GM06990 (cell line): ENCODE results near the gene RHOG.

ENCODE experiments used
- DNase-seq: peaks from one replicate; pipeline ENCODE4 v3.0.0-alpha.2; 2011; ENCODE audit not compliant: insufficient read length; ENCODE audit errors: extremely low read depth
- H3K27me3 ChIP-seq: replicated peaks from 2 replicates; pipeline ENCODE4 v1.6.0; 2011; ENCODE audit warnings: low read length; ENCODE audit not compliant: control insufficient read depth, insufficient read depth
- H3K36me3 ChIP-seq: 2 replicates; pipeline ENCODE4 v1.5.1; 2011; ENCODE audit warnings: low read length; ENCODE audit not compliant: control insufficient read depth, insufficient read depth
- H3K4me3 ChIP-seq: replicated peaks from 2 replicates; pipeline ENCODE4 v1.5.1; 2011; ENCODE audit warnings: low read depth, mild to moderate bottlenecking, control low read depth, low read length
- CTCF ChIP-seq: IDR thresholded peaks from 2 replicates; pipeline ENCODE4 v1.5.1; 2011; ENCODE audit warnings: low read length, control low read depth, mild to moderate bottlenecking, inconsistent platforms; ENCODE audit not compliant: insufficient read depth, poor library complexity, severe bottlenecking

Gene RHOG

DNA sequence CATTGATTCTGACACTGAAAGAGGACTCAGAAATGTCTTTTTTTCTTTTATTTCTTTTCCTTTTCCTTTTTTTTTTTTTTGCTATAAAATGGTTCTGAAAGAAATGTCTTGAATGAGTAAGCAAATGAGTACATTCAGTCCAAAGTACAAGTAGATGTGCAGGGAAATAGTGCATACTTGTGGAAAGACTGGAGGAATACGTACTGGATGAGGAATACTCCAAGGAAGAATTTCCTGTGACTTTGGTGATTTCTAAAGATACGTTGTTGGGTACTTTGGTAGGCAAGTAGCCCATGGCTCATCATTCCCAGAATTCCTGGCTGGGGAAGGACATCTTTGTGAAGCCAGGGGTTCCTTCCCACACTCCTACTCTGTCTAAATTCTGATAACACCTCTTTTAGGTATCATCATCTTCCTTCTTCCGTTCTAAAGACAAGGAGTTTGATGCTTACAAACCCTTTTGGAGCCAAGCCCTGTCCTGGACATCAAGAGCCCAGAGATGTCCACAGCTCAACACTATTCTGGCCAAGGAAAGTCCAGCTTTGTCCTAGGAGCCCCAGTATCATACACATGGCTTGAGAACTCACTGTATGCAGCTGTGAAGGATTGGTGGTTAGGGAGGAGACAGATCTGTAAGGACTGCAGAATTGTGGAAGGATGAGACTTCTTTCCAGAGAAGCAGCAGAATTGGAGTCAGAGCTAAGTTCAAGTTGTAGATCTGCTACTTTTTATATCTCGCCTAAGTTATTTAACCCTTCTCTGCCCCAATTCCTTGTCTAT lies 38.6 kb downstream of the RHOG start:
- Histone ChIP-seq H3K36me3 (no peaks in the 10 kb centered on the region), H3K4me3 (no peak overlapping the region), H3K27me3 (no peaks in the 10 kb centered on the region)
- no peak for DNase-seq
- TF ChIP-seq CTCF = no peak

GRCh38 chr11:3799873-3800272 lies 40.9 kb downstream of the RHOG start:
- DNase-seq = no peak
- Histone ChIP-seq H3K27me3 (no peaks in the 10 kb centered on the region), H3K4me3 (no peak overlapping the region), H3K36me3 (no peaks in the 10 kb centered on the region)
- no peak for TF ChIP-seq CTCF

GRCh38 chr11:3799143-3799542 lies 41.6 kb downstream of the RHOG start:
- no peak for TF ChIP-seq CTCF

DNA sequence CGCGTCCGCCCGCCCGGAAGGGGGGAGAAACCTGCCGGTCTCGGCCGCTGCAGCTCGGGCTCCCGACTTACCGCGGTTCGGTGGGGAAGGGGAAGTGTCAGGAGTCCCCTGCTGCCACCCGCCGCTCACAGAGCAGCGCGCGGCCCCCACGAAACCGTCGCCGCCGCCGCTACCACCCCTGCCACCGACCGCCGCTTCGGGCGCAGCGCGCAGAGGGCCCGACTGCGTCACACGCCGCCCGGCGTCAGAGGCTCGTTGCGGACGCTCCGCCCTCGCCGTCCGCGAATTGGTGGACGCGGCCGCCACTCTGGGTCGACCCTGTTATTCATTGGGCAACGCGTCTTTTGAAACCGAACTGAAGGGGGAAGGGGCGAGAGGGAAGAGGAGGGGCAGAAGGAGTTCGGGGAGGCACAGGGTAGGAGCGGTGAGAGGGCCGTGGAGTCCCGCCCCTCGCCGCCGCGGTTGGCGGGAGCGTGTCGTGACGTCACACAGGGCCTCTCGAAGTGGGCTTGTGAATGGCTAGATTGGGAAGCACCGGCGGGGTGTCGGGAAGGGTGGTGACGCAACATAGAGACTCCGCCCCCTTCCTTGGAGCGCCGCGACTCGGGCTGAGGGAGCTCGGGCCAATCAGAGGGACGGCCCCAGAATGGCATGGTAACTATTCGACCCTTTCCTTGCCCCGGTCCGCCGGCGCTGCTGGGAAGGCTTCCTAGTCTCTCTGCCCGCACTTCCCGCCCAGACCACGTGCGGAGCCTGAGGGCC lies 43.2 kb downstream of the RHOG start, which contains the start of gene NUP98:
TSS of gene NUP98 (minus strand) at position 226 of the 762 bp plus-strand sequence. CDS start 15,437 bp downstream, outside the sequence.
- Histone ChIP-seq H3K4me3 (peak within 1 kb of the TSS; percentile 83), H3K27me3 (no peaks in the 10 kb centered on the region), H3K36me3 (no peaks in the 10 kb centered on the region)
- no peak for TF ChIP-seq CTCF
- DNase-seq = peak; percentile 100

More at GRCh38 chr11:3799143-3799542, 41.6 kb downstream of the RHOG start:
- Histone ChIP-seq H3K4me3 (no peak overlapping the region), H3K27me3 (no peaks in the 10 kb centered on the region), H3K36me3 (no peaks in the 10 kb centered on the region)
- DNase-seq = no peak

DNA sequence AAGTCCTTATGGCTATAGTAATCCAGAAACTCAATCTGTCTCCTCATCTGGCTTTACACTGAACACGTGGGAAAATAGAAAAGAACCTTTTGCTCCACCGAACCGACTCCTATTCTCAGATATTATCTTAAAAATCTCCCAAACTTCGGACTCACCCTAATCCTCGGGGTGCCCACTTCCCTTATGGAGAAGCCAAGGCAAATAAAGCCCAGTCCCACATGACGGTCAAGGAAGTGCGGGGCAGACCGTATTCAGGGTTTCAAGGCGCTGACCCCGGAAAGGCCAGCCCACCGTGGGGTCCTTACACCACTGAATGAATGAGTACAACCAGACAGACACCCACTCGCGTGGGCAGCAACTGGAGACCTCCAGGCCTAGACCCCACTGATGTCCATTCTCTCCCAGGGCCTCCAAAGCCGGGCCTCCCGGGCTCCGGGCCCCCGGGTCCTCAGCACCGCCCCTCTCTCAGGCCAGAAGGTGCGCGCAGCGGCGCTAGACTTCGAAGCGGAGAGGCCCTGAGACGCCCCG lies 43.9 kb downstream of the RHOG start:
- Histone ChIP-seq H3K36me3 (no peaks in the 10 kb centered on the region), H3K4me3 (peak overlapping the region; percentile 83), H3K27me3 (no peaks in the 10 kb centered on the region)
- no peak for DNase-seq
- no peak for TF ChIP-seq CTCF
